Ishikawa (cell line): ENCODE data around the gene APBA2.

Source experiments
- CEBPB ChIP-seq: IDR thresholded peaks from 2 replicates; pipeline ENCODE4 v1.6.1; 2012
- CREB1 ChIP-seq: IDR thresholded peaks from 2 replicates; pipeline ENCODE4 v1.6.1; 2012; ENCODE audit warnings: low read depth
- EGR1 ChIP-seq: IDR thresholded peaks from 2 replicates; pipeline ENCODE4 v1.6.1; 2012
- EP300 ChIP-seq: IDR thresholded peaks from 2 replicates; pipeline ENCODE4 v1.6.1; 2012; ENCODE audit warnings: borderline replicate concordance
- FOXM1 ChIP-seq: IDR thresholded peaks from 2 replicates; pipeline ENCODE4 v1.6.1; 2012; ENCODE audit warnings: low read depth, borderline replicate concordance
- NFIC ChIP-seq: IDR thresholded peaks from 2 replicates; pipeline ENCODE4 v1.6.1; 2012
- RAD21 ChIP-seq: IDR thresholded peaks from 2 replicates; pipeline ENCODE4 v1.6.1; 2012; ENCODE audit warnings: low read depth
- TAF1 ChIP-seq: IDR thresholded peaks from 2 replicates; pipeline ENCODE4 v1.6.1; 2012; ENCODE audit warnings: low read depth, mild to moderate bottlenecking
- TCF12 ChIP-seq: IDR thresholded peaks from 2 replicates; pipeline ENCODE4 v1.6.1; 2012; ENCODE audit warnings: low read depth
- TEAD4 ChIP-seq: IDR thresholded peaks from 2 replicates; pipeline ENCODE4 v1.6.1; 2012
- USF1 ChIP-seq: IDR thresholded peaks from 2 replicates; pipeline ENCODE4 v1.6.1; 2012
- YY1 ChIP-seq: IDR thresholded peaks from 2 replicates; pipeline ENCODE4 v1.6.1; 2012; ENCODE audit warnings: low read depth
- ZBTB7A ChIP-seq: IDR thresholded peaks from 2 replicates; pipeline ENCODE4 v1.6.1; 2012; ENCODE audit warnings: low read depth
- TF ChIP-seq, protein P1 (sequence below): IDR thresholded peaks from 2 replicates; pipeline ENCODE4 v1.6.1; 2012; ENCODE audit warnings: low read depth, mild to moderate bottlenecking
- TF ChIP-seq, protein P2 (sequence below): IDR thresholded peaks from 2 replicates; pipeline ENCODE4 v1.6.1; 2012

The APBA2 gene

DNA sequence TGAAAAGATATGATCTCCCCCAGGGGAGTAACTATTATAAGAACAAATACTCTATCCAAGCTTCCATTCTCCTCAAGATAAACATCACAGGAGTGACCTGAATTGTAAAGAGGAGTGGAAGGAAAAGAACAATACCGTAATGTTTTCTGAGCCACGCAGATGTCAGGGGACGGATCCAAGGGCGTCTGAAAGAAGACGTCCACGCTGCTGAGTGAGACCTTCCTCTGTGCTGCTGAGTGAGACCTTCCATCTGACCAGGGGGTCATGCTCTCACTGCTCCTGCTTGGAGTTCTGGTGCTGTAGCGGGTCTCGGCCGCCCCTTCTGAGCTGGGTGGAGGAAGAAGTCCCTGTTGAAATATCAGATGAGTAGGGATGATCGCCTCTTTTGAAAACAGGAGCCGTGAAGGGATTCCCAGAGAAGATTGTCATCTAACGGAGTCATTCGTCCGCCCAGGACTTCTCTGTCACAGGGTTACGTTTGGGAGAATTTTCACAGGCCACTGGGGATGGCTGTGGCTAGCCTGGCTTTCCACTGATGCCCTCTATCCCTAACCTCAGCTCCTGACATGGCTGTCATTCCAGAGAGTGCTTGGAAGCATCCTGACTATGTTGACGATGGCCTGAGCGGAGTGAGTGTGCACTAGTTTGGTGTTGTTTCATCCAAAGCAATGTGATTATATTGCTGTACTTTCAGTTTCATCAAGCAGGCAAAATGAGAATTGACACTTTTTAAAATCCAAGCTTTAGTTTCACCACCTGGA, 184.9 kb downstream of the APBA2 start:
- TF ChIP-seq CEBPB (no peak), TEAD4 (no peak), FOXM1 (no peak), TCF12 (no peak), CREB1 (no peak), EP300 (no peak), RAD21 (no peak), NFIC (no peak), USF1 (no peak), YY1 (no peak), ZBTB7A (no peak), TAF1 (no peak), EGR1 (no peak)
- TF ChIP-seq, protein P1, sequence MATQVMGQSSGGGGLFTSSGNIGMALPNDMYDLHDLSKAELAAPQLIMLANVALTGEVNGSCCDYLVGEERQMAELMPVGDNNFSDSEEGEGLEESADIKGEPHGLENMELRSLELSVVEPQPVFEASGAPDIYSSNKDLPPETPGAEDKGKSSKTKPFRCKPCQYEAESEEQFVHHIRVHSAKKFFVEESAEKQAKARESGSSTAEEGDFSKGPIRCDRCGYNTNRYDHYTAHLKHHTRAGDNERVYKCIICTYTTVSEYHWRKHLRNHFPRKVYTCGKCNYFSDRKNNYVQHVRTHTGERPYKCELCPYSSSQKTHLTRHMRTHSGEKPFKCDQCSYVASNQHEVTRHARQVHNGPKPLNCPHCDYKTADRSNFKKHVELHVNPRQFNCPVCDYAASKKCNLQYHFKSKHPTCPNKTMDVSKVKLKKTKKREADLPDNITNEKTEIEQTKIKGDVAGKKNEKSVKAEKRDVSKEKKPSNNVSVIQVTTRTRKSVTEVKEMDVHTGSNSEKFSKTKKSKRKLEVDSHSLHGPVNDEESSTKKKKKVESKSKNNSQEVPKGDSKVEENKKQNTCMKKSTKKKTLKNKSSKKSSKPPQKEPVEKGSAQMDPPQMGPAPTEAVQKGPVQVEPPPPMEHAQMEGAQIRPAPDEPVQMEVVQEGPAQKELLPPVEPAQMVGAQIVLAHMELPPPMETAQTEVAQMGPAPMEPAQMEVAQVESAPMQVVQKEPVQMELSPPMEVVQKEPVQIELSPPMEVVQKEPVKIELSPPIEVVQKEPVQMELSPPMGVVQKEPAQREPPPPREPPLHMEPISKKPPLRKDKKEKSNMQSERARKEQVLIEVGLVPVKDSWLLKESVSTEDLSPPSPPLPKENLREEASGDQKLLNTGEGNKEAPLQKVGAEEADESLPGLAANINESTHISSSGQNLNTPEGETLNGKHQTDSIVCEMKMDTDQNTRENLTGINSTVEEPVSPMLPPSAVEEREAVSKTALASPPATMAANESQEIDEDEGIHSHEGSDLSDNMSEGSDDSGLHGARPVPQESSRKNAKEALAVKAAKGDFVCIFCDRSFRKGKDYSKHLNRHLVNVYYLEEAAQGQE = no peak
- TF ChIP-seq, protein P2, sequence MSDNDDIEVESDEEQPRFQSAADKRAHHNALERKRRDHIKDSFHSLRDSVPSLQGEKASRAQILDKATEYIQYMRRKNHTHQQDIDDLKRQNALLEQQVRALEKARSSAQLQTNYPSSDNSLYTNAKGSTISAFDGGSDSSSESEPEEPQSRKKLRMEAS = no peak

DNA sequence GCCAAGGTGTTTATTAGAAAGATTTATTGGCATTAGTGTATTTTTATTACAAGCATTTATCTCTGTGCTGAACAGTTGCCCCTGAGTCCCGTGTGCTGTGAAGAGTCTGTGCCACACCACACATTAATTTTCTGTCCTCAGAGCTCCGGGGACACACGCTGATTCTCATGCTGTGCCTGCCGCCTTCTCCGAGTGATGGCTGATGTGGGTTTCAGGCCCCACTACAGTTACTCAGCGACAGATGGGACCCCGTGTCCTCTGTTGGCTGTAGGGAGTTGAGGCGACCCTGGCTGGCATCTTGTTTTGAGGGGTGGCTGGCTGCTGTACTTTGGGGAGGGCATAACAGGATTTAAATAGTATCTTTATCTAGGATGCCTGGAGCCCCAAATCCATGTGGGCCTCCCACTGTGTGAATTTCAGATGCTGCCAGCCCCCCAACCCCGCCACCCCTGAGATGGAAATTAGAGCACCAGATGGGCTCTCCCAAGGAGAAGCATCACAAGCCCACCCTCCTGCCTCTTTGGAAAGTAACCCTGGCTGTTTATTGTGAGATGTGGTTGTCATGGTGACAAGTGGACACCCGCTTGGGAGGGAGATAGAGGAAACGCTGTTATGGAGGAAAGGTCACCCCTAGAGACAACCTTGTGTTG, 185.6 kb downstream of the APBA2 start:
- TF ChIP-seq TCF12 = no peak
- no peak for TF ChIP-seq RAD21
- no peak for TF ChIP-seq CREB1
- TF ChIP-seq EGR1 = no peak
- no peak for TF ChIP-seq NFIC
- no peak for TF ChIP-seq YY1
- no peak for TF ChIP-seq TEAD4
- no peak for TF ChIP-seq ZBTB7A
- TF ChIP-seq EP300 = no peak
- no peak for TF ChIP-seq FOXM1
- TF ChIP-seq, protein P1 = no peak
- TF ChIP-seq TAF1 = no peak
- TF ChIP-seq, protein P2 = no peak
- no peak for TF ChIP-seq CEBPB
- no peak for TF ChIP-seq USF1

DNA sequence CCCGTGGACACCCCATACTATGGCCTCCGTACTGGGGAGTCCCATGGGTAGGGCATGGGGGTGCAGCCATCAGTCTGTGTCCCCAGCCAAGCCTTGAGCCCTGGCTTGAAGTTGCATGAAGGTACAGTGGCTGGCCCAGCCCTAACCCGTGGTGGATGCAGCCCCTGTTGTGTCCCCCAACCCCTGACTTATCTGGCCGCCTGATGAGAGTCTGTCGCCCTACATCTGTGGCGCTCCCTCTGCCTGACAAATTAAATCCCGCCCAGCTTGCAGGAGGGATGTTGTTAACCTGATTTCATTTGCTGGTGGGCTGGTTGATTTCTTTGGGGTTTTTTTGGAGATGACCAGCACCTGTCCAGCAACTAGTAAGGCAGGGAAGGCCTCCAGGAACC, 186.1 kb downstream of the APBA2 start:
- no peak for TF ChIP-seq TAF1
- TF ChIP-seq YY1 = no peak

DNA sequence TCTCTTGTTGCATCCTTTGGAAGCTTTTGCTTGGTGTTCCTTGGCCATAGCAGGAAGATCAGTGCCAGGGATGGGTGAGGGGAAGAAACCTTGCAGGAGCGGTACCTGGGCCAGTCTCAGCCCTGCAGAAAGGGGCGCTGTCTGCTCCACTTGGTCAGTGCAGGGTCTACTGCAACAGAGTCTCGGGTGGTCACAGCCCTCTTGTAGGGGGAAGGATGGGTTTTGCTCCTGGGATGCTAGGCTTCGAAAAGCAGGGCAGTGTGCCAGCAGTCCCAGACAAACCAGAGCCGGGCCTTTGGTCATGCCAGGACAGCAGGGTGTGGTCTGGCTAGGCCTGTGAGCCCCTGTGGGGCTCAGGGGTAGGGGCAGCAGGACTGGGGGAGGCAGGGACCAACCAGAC, 186.7 kb downstream of the APBA2 start:
- TF ChIP-seq TEAD4 = no peak

- no peak for TF ChIP-seq EP300
- no peak for TF ChIP-seq TAF1
- TF ChIP-seq ZBTB7A = no peak
- no peak for TF ChIP-seq FOXM1
- TF ChIP-seq, protein P2 = no peak
- TF ChIP-seq USF1 = no peak
- TF ChIP-seq, protein P1 = no peak
- no peak for TF ChIP-seq EGR1
- no peak for TF ChIP-seq CREB1
- TF ChIP-seq YY1 = no peak
- TF ChIP-seq TEAD4 = no peak
- no peak for TF ChIP-seq CEBPB
- TF ChIP-seq RAD21 = no peak
- no peak for TF ChIP-seq NFIC
- TF ChIP-seq TCF12 = no peak
These were observed 188.3 kb downstream of the APBA2 start for GRCh38 chr15:29074045-29074444.
